ENCODE results near the gene THSD8. TPM values are rescaled to one million over a fixed set of nuclear protein-coding genes. Genes with fewer than 3 reads are reported as not detected.

Gene THSD8
- total RNA-seq, 1 donor from 2014 or later, result not detected

- no peak overlapping the region for H2AFZ ChIP-seq (replicated peaks)
- H3K4me1 ChIP-seq, result no peaks in the 10 kb centered on the region
- H3K79me2 ChIP-seq (ENCODE audit: low read depth), result no peaks in the 10 kb centered on the region
- Mint-ChIP-seq H3K36me3 (peaks cover 6% of the 10 kb centered on the region), H3K27ac (no peak overlapping the region), H3K4me3 (no peak overlapping the region), H3K4me1 (peaks cover 8% of the 10 kb centered on the region), H3K9me3 (peaks cover 8% of the 10 kb centered on the region), H3K27me3 (ENCODE audit: insufficient read depth, low read depth) (peaks cover 10% of the 10 kb centered on the region)
- H3K9ac ChIP-seq, result no peak overlapping the region
- TF ChIP-seq EZH2phosphoT487 (IDR thresholded peaks at IDR 0.05) (no peak), CTCF (IDR thresholded peaks at IDR 0.05) (no peak)
- no peaks in the 10 kb centered on the region for H3K9me3 ChIP-seq (ENCODE audit: low read depth)
- H3K4me3 ChIP-seq, result no peak overlapping the region
- no peaks in the 10 kb centered on the region for H3K27me3 ChIP-seq
- no peaks in the 10 kb centered on the region for H3K36me3 ChIP-seq
- no peak for DNase-seq (ENCODE audit: low spot score)
- H3K4me2 ChIP-seq, result no peak overlapping the region
- H3F3A ChIP-seq (ENCODE audit: low read depth), result peaks cover 9% of the 10 kb centered on the region
- no peaks in the 10 kb centered on the region for H4K20me1 ChIP-seq (ENCODE audit: low read depth)
- H3K27ac ChIP-seq, result no peak overlapping the region
Observed at GRCh38 chr19:12764698-12765097, 37.2 kb upstream of the THSD8 start.

GRCh38 chr19:12766051-12766521, 35.8 kb upstream of the THSD8 start:
- TF ChIP-seq EZH2 (IDR thresholded peaks at IDR 0.05) (no peak), EZH2phosphoT487 (IDR thresholded peaks at IDR 0.05) (no peak), CTCF (IDR thresholded peaks at IDR 0.05) (peak; percentile 67)
- Histone ChIP-seq H3K27me3 (peaks cover 4% of the 10 kb centered on the region), H3K27ac (no peak overlapping the region), H3K79me2 (ENCODE audit: low read depth) (no peaks in the 10 kb centered on the region), H3K4me1 (peaks cover 3% of the 10 kb centered on the region), H2AFZ (replicated peaks) (peak overlapping the region; percentile 73), H3K9ac (no peak overlapping the region), H4K20me1 (ENCODE audit: low read depth) (no peaks in the 10 kb centered on the region), H3K4me3 (peak overlapping the region; percentile 58), H3F3A (ENCODE audit: low read depth) (peaks cover 16% of the 10 kb centered on the region), H3K9me3 (ENCODE audit: low read depth) (no peaks in the 10 kb centered on the region), H3K36me3 (no peaks in the 10 kb centered on the region), H3K4me2 (peak overlapping the region; percentile 77)
- Mint-ChIP-seq H3K27ac (peak overlapping the region; percentile 70), H3K36me3 (peaks cover 4% of the 10 kb centered on the region), H3K27me3 (ENCODE audit: insufficient read depth, low read depth) (peaks cover 7% of the 10 kb centered on the region), H3K4me3 (peak overlapping the region; percentile 81), H3K9me3 (peaks cover 5% of the 10 kb centered on the region), H3K4me1 (peaks cover 14% of the 10 kb centered on the region)
- DNase-seq (ENCODE audit: low spot score), result peak; percentile 87

- Mint-ChIP-seq H3K4me1 (peaks cover 14% of the 10 kb centered on the region), H3K27me3 (ENCODE audit: insufficient read depth, low read depth) (peaks cover 7% of the 10 kb centered on the region), H3K36me3 (peaks cover 2% of the 10 kb centered on the region), H3K9me3 (no peaks in the 10 kb centered on the region), H3K27ac (no peak overlapping the region), H3K4me3 (peak overlapping the region; percentile 30)
- Histone ChIP-seq H3K4me1 (peaks cover 3% of the 10 kb centered on the region), H4K20me1 (ENCODE audit: low read depth) (no peaks in the 10 kb centered on the region), H3F3A (ENCODE audit: low read depth) (peaks cover 16% of the 10 kb centered on the region), H3K4me3 (no peak overlapping the region), H3K4me2 (no peak overlapping the region), H3K9ac (no peak overlapping the region), H2AFZ (replicated peaks) (no peak overlapping the region), H3K9me3 (ENCODE audit: low read depth) (no peaks in the 10 kb centered on the region), H3K27ac (no peak overlapping the region), H3K79me2 (ENCODE audit: low read depth) (no peaks in the 10 kb centered on the region), H3K27me3 (peaks cover 4% of the 10 kb centered on the region), H3K36me3 (no peaks in the 10 kb centered on the region)
- DNase-seq (ENCODE audit: low spot score), result no peak
- TF ChIP-seq EZH2 (IDR thresholded peaks at IDR 0.05), result no peak
- TF ChIP-seq CTCF (IDR thresholded peaks at IDR 0.05), result no peak
- TF ChIP-seq EZH2phosphoT487 (IDR thresholded peaks at IDR 0.05), result no peak
Observed at GRCh38 chr19:12767150-12767549, 34.7 kb upstream of the THSD8 start.
